ENCODE measurements around the gene SPRY4.
"Not testable (repeated sequence)": the region's sequence is repeated elsewhere in the genome, so short reads cannot be mapped to it uniquely, and the experiment has no call there.

The SPRY4 gene, protein sequence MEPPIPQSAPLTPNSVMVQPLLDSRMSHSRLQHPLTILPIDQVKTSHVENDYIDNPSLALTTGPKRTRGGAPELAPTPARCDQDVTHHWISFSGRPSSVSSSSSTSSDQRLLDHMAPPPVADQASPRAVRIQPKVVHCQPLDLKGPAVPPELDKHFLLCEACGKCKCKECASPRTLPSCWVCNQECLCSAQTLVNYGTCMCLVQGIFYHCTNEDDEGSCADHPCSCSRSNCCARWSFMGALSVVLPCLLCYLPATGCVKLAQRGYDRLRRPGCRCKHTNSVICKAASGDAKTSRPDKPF

DNA sequence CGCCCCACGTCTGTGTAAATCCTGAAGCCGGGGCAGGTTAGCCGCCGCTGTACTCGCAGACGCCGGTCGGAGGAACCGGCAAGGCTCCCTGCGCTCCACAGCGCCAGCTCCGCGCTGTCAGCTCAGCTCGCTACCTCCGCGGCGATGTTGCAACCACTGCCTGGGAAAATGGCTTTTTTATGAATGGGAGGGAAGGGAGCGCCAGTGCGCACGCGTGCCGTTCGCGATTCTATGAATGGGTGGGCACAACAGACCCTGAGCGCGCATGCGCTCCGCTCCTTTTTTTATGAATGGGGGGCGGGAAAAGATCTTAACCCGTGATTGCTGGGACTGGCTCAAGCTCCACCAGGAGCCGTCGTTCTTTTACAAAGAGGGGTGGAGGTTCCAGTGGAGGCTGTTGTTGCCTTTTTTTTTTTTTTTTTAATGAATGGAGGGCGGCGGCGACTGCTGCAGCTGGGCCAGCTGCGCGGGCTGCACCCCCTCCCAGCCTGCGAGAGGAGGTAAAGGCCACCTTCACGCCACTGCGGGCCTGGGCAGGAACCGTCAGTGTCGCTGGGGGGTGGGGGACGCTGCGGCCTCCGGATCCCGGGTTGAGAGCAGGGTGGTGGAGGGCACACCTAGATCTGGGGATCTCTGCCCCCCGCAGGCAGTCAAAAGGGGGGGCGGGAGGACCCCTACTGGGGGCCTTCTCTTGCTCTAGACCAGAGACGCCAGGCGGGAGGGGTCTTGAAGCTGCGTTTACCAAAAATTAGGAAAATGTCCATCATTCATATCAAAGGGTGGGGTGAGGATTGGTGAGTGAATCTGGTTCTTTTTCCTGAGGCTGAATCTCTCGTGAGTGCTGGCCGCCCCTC lies at the start of gene SPRY4:
Gene SPRY4, minus strand, starts transcription at position 151 of the 854 bp plus-strand sequence. CDS start 9,913 bp downstream, outside the sequence.
- peak; percentile 91 to 92 for DNase-seq (ENCODE audit: low read depth in 1 of 2, low spot score in 1 of 2)
- TF ChIP-seq JUND (IDR thresholded peaks at IDR 0.05; ENCODE audit: low read depth): no peak
- in situ Hi-C loops (cut with HindIII; ENCODE audit: low pct_unique_long_range_greater_than_20kb, low sequenced_read_pairs): no loop called here

DNA sequence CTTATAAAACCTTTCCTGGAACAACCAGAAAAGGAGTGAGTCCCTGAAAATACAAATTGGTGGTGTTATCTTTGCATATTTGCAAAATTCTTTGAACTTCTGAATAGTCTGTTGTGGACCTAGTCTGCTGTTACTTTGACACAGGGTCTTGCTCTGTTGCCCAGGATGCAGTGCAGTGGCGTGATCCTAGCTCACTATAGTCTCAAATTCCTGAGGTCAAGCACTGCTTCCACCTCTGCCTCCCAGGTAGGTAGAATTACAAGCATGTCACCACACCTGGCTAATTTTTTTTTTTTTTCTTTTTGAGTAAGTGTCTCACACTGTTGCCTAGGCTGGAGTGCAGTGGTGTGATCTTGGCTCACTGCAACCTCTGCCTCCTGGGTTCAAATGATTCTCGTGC lies 43.7 kb upstream of the SPRY4 start:
- in situ Hi-C loops (cut with HindIII; ENCODE audit: low pct_unique_long_range_greater_than_20kb, low sequenced_read_pairs): no loop called here

DNA sequence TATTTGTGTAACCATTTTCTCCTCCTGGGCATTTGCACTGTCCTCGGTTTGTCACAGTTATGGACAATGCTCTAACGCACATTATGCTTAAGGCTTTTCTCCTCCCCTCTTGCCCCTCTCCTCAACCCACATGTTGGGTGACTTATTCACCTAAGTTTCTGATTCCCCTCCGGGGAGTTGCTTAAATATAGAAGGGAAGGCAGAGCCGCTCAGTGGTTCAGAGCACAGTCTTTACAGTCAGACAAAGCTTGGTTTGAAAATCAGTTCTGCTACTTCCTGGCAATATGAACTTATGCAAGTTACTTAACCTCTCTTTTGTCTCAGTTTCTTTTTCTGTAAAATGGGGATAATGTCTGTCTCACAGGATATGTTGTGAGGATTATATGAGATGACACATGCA lies 41.2 kb upstream of the SPRY4 start:
- no peak for TF ChIP-seq JUND (IDR thresholded peaks at IDR 0.05; ENCODE audit: low read depth)
- no peak for DNase-seq (ENCODE audit: low read depth in 1 of 2, low spot score in 1 of 2)
- in situ Hi-C loops (cut with HindIII; ENCODE audit: low pct_unique_long_range_greater_than_20kb, low sequenced_read_pairs): no loop called here

More for the DNA sequence above, 43.7 kb upstream of the SPRY4 start:
- no peak for TF ChIP-seq JUND (IDR thresholded peaks at IDR 0.05; ENCODE audit: low read depth)
- no peak for DNase-seq (ENCODE audit: low read depth in 1 of 2, low spot score in 1 of 2)

DNA sequence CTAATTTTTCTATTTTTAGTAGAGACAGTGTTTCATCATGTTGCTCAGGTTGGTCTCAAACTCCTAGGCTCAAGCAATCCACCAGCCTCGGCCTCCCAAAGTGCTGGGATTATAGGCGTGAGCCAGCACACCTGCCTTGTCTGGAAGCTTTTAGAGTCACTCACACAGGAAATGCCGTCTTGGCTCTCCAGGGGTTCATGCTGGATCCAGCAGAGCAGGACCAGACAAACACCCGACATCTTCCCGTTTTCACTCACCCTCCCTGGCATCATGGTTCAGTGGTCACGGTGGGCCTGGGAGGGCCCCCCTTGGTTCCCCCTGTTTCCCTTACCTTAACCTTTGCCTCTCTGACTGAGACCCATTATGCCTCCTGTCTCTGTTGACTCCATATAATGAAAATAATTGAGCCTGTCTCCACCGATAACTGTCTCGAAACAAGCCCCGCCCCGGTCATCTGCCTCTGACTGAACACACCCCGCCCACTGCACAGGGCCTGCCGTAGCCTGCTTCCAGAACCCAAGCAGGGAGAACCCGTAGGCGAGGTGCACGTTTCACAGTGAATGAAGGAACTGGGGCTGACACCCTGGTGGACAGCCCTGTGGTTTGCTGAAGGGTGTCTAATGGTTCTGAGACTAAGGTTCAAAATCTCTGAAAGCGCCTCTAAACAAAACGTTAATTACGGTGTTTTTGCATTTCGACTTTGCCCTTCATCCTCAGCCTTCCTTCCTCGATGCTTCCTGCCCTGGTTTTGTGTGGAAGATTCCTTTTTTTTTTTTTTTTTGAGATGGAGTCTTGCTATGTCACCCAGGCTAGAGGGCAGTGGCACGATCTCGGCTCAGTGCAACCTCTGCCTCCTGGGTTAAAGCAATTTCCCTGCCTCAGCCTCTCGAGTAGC lies 39.7 kb upstream of the SPRY4 start:
- in situ Hi-C loops (cut with HindIII; ENCODE audit: low pct_unique_long_range_greater_than_20kb, low sequenced_read_pairs): no loop called here
- no peak for DNase-seq (ENCODE audit: low read depth in 1 of 2, low spot score in 1 of 2)
- TF ChIP-seq JUND (IDR thresholded peaks at IDR 0.05; ENCODE audit: low read depth): no peak

DNA sequence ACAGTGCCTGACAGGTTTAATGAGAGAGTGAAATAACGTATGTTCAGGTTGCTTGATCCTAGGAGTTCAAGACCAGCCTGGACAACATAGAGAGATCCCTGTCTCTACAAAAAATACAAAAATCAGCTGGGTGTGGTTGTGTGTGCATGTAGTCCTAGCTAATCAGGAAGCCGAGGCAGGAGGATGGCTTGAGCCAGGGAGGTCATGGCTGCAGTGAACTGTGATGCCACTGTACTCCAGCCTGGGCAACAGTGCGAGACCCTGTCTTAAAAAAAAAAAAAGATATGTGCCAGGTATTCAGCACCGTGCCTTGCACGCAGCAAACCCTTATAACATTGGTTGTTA lies 38.8 kb upstream of the SPRY4 start:
- no peak for DNase-seq (ENCODE audit: low read depth in 1 of 2, low spot score in 1 of 2)
- in situ Hi-C loops (cut with HindIII; ENCODE audit: low pct_unique_long_range_greater_than_20kb, low sequenced_read_pairs): no loop called here
- no peak for TF ChIP-seq JUND (IDR thresholded peaks at IDR 0.05; ENCODE audit: low read depth)

DNA sequence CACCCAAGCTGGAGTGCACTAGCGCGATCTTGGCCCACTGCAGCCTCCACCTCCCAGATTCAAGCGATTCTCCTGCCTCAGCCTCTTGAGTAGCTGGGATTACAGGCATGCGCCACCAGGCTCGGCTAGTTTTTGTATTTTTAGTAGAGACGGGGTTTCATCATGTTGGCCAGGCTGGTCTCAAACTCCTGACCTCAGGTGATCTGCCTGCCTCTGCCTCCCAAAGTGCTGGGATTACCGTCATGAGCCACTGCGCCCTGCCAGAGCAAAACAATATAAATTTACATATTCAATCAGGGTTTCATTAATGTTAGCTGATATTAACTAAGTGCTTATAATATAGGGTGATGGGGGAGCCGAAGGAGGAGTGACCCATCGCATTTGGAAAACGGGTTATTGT lies 37.4 kb upstream of the SPRY4 start:
- DNase-seq (ENCODE audit: low read depth in 1 of 2, low spot score in 1 of 2): not testable (repeated sequence)

DNA sequence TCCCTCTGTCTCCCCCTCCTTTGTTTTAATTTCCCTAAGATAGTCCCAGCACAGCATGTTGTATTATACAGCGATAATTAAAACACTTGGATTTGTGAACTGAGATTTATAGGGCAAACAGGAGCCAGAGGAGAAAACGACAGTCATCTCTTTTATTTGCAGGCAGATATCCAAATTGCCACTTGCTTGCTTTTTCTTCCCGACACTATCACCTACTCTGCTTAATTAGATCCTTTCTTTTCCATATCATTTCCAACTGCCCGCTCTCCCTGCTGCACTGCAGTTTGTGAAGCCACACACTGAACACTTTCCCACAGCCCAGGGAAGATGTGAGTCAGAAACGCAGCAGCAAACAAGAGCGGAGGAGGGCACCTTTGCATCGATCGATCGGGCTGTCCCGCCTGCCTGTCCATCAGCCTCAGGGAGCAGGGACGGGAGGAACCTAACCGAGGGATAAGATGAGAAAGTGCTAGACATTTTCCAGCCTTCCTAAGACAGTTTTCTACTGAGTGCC lies 35.8 kb upstream of the SPRY4 start:
- in situ Hi-C loops (cut with HindIII; ENCODE audit: low pct_unique_long_range_greater_than_20kb, low sequenced_read_pairs): no loop called here
- DNase-seq (ENCODE audit: low read depth in 1 of 2, low spot score in 1 of 2): peak; percentile 33 to 45
- no peak for TF ChIP-seq JUND (IDR thresholded peaks at IDR 0.05; ENCODE audit: low read depth)

More for the DNA sequence above, 37.4 kb upstream of the SPRY4 start:
- in situ Hi-C loops (cut with HindIII; ENCODE audit: low pct_unique_long_range_greater_than_20kb, low sequenced_read_pairs): not testable (repeated sequence)

DNA sequence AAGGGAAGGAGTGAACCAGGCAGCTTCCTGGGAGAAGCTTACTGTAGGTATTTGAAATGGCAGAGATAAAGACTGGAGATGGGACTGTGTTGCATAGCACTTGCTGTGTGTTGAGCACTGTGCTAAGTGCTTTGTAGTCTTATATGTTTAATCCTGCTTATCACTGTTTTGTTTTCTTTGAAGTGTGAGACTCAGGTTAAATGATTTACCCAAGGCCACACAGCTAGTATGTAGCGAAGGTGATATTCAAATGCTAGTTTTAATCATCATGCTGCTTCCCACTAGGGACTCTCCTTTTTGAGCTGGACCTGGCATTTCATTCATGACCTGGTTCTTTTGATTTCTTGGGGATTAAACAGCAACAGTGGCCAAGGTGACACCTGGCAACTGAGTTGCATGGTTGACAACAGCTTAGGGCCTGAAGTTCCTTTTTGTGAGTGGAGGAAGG lies 35.3 kb upstream of the SPRY4 start:
- DNase-seq (ENCODE audit: low read depth in 1 of 2, low spot score in 1 of 2): no peak
- in situ Hi-C loops (cut with HindIII; ENCODE audit: low pct_unique_long_range_greater_than_20kb, low sequenced_read_pairs): no loop called here
- no peak for TF ChIP-seq JUND (IDR thresholded peaks at IDR 0.05; ENCODE audit: low read depth)

DNA sequence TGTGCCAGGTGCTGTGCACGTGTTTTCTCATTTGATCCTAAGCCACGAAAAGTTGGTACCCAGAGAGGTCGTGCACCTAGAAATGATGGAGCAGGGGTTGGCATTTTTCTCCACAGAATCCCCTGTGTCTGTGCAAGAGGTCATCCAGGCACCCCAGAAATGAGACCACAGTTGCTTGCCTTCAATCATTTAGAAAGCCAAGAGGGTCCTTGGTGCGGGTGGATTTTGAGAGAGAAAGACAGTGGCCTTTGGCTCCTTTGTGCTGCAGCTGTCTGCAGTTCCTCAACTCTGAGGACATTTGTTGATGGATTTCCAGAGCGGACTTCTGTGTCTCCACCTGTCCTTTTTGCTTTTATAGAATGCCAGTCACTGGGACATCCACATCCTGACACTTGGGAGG lies 33.8 kb upstream of the SPRY4 start:
- in situ Hi-C loops (cut with HindIII; ENCODE audit: low pct_unique_long_range_greater_than_20kb, low sequenced_read_pairs): no loop called here
- no peak for DNase-seq (ENCODE audit: low read depth in 1 of 2, low spot score in 1 of 2)
- TF ChIP-seq JUND (IDR thresholded peaks at IDR 0.05; ENCODE audit: low read depth): no peak

DNA sequence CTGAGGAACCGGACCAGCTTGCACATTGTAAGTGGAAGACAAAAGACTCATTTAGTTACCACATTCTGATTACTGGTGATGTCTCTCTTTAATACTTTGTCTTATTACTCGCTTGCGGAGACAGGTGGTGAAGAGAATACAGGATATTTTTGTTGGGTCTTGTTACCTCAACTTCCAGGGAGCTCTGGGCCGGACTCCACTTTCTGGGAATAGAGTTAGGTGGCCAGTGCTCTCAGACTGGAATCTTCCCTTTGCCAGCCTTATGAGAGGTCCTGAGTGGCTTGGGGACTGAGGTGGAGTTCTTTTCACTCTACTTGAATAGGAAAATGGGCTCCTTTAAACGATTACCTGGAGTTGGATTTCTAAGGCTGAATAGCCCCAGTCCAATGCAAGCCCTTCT lies 33.3 kb upstream of the SPRY4 start:
- TF ChIP-seq JUND (IDR thresholded peaks at IDR 0.05; ENCODE audit: low read depth): no peak
- DNase-seq (ENCODE audit: low read depth in 1 of 2, low spot score in 1 of 2): no peak
- in situ Hi-C loops (cut with HindIII; ENCODE audit: low pct_unique_long_range_greater_than_20kb, low sequenced_read_pairs): no loop called here

DNA sequence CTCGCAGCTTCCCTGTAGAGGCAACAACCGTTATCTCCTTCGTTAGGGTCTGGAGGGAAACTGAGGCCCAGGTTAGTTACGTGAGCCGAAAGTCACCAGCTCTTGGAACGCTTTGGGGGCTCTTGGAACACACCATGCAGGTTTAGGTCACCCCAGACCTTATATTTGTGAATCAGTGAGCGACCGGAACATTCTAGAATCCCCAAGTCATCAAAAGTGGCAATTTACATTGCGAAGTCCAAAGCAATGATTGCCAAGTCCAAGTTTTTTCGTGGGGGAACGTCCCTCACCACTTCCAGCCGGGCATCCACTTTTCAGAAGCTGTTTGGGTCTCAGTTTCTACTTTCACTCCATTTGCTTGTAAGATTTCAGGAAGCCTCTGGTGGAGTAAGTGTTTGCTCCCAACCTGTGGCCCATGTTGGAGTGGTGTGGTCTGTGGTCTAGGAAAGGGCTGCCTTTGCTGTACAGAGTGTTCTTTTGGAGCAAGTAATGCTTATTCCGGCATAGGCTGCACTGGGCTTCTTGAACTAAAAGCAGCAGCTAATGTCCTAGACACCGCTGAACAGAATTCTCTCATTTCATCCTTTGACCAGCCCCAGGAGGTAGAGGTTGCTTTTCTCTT lies 32.8 kb upstream of the SPRY4 start:
- TF ChIP-seq JUND (IDR thresholded peaks at IDR 0.05; ENCODE audit: low read depth): no peak
- in situ Hi-C loops (cut with HindIII; ENCODE audit: low pct_unique_long_range_greater_than_20kb, low sequenced_read_pairs): no loop called here
- DNase-seq (ENCODE audit: low read depth in 1 of 2, low spot score in 1 of 2): no peak

Data from T47D (cell line).